Measurements from ENCODE around the gene CD79B.

The CD79B gene

GRCh38 chr17:63931981-63932561 lies at the start of gene CD79B:
Gene CD79B (minus strand): TSS chr17:63932331. CDS start chr17:63932261, 70 bp downstream.
- FAIRE-seq, result no peak
- no peak for TF ChIP-seq POLR2A (IDR thresholded peaks at IDR 0.05; ENCODE audit: low read depth, low read length)
- DNase-seq (ENCODE audit: insufficient read length, low spot score), result no peak

- DNase-seq (ENCODE audit: insufficient read length, low spot score) (no peak), FAIRE-seq (no peak)
- no peak for TF ChIP-seq POLR2A (IDR thresholded peaks at IDR 0.05; ENCODE audit: low read depth, low read length)
Observed at GRCh38 chr17:63978272-63979200, 46.4 kb upstream of the CD79B start.

- DNase-seq (ENCODE audit: insufficient read length, low spot score) (no peak), FAIRE-seq (no peak)
- TF ChIP-seq POLR2A (IDR thresholded peaks at IDR 0.05; ENCODE audit: low read depth, low read length), result no peak
Observed at GRCh38 chr17:63976702-63977101, 44.6 kb upstream of the CD79B start.

GRCh38 chr17:63975541-63976092 lies 43.5 kb upstream of the CD79B start:
- DNase-seq (ENCODE audit: insufficient read length, low spot score), result no peak
- no peak for FAIRE-seq
- TF ChIP-seq POLR2A (IDR thresholded peaks at IDR 0.05; ENCODE audit: low read depth, low read length), result no peak

GRCh38 chr17:63974594-63975192 lies 42.6 kb upstream of the CD79B start:
- TF ChIP-seq POLR2A (IDR thresholded peaks at IDR 0.05; ENCODE audit: low read depth, low read length), result no peak
- FAIRE-seq, result peak; percentile 43
- DNase-seq (ENCODE audit: insufficient read length, low spot score), result peak; percentile 94

- TF ChIP-seq POLR2A (IDR thresholded peaks at IDR 0.05; ENCODE audit: low read depth, low read length), result no peak
- DNase-seq (ENCODE audit: insufficient read length, low spot score), result peak; percentile 92
Observed at GRCh38 chr17:63973930-63974593, 41.9 kb upstream of the CD79B start.

GRCh38 chr17:63973247-63973646 lies 41.1 kb upstream of the CD79B start:
- FAIRE-seq, result no peak
- DNase-seq (ENCODE audit: insufficient read length, low spot score), result no peak
- TF ChIP-seq POLR2A (IDR thresholded peaks at IDR 0.05; ENCODE audit: low read depth, low read length), result no peak

More at GRCh38 chr17:63973930-63974593, 41.9 kb upstream of the CD79B start:
- FAIRE-seq, result no peak

GRCh38 chr17:63972796-63973195 lies 40.7 kb upstream of the CD79B start, which contains the start of gene SCN4A:
Gene SCN4A (minus strand): TSS chr17:63972918. CDS start chr17:63972841, 77 bp downstream.
- TF ChIP-seq POLR2A (IDR thresholded peaks at IDR 0.05; ENCODE audit: low read depth, low read length), result no peak
- FAIRE-seq, result no peak
- no peak for DNase-seq (ENCODE audit: insufficient read length, low spot score)

- no peak for TF ChIP-seq POLR2A (IDR thresholded peaks at IDR 0.05; ENCODE audit: low read depth, low read length)
- DNase-seq (ENCODE audit: insufficient read length, low spot score) (no peak), FAIRE-seq (no peak)
Observed at GRCh38 chr17:63969278-63969677, 37.1 kb upstream of the CD79B start.

GRCh38 chr17:63967953-63968352 lies 35.8 kb upstream of the CD79B start:
- FAIRE-seq (no peak), DNase-seq (ENCODE audit: insufficient read length, low spot score) (no peak)
- no peak for TF ChIP-seq POLR2A (IDR thresholded peaks at IDR 0.05; ENCODE audit: low read depth, low read length)

- FAIRE-seq (no peak), DNase-seq (ENCODE audit: insufficient read length, low spot score) (no peak)
- TF ChIP-seq POLR2A (IDR thresholded peaks at IDR 0.05; ENCODE audit: low read depth, low read length), result no peak
Observed at GRCh38 chr17:63966646-63967264, 34.6 kb upstream of the CD79B start.

GRCh38 chr17:63963123-63963522 lies 31.0 kb upstream of the CD79B start:
- no peak for DNase-seq (ENCODE audit: insufficient read length, low spot score)
- FAIRE-seq, result no peak
- TF ChIP-seq POLR2A (IDR thresholded peaks at IDR 0.05; ENCODE audit: low read depth, low read length), result no peak

GRCh38 chr17:63962298-63962744 lies 30.2 kb upstream of the CD79B start:
- FAIRE-seq (no peak), DNase-seq (ENCODE audit: insufficient read length, low spot score) (no peak)
- TF ChIP-seq POLR2A (IDR thresholded peaks at IDR 0.05; ENCODE audit: low read depth, low read length), result no peak

All from H54 (cell line).